Hepatocyte (in vitro differentiated cells): ENCODE measurements around the gene TLCD1.

ENCODE experiments used
- CTCF ChIP-seq: fragments of 200-600 bp; sonication (generic); IDR thresholded peaks from 2 replicates; pipeline ENCODE4 v1.5.1; 2016; ENCODE audit warnings: antibody characterized with exemption, mild to moderate bottlenecking; ENCODE audit not compliant: poor library complexity
- EZH2 ChIP-seq: fragments of 200-600 bp; sonication (generic); IDR thresholded peaks from 2 replicates; pipeline ENCODE4 v1.6.1; 2016; ENCODE audit warnings: antibody characterized with exemption, mild to moderate bottlenecking, borderline replicate concordance
- EZH2phosphoT487 ChIP-seq: fragments of 200-600 bp; sonication (generic); IDR thresholded peaks from one replicate; pipeline ENCODE4 v1.6.1; 2018; ENCODE audit warnings: antibody characterized with exemption, mild to moderate bottlenecking, low read depth, moderate library complexity; ENCODE audit not compliant: unreplicated experiment, severe bottlenecking

- TF ChIP-seq CTCF (no peak), EZH2 (no peak), EZH2phosphoT487 (no peak)
These were observed 12.8 kb upstream of the TLCD1 start for GRCh38 chr17:28738680-28739384.
